NCI-H2227 treated with DMSO at 0.1 percent for 48 hours (cell line): Measurements from ENCODE around the gene DCHS2.

Experiments
- DNase-seq: peaks from one replicate; lab custom pipeline; 2025; lab: John Stamatoyannopoulos, UW

The DCHS2 gene

DNA sequence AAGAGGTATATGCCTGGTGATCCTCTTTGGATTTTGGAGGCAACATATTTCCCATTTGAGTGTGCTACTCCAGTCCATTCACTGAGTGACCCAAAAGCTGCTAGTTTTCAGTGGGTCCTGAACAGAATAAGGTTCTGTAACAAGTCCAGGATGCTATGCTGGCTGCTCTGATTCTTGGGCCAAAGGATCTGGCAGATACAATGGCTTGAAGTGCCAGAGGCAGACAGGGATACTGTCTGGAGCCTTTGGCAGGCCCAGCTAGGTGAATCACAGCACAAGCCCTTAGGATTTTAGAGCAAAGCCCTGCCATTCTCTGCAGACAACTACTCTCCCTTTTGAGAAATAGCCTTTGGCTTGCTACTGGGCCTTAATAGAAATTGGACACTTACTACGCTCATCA lies 40.6 kb downstream of the DCHS2 start:
- DNase-seq = no peak

- no peak for DNase-seq
Observed at GRCh38 chr4:154444958-154445357, 46.6 kb downstream of the DCHS2 start.

DNA sequence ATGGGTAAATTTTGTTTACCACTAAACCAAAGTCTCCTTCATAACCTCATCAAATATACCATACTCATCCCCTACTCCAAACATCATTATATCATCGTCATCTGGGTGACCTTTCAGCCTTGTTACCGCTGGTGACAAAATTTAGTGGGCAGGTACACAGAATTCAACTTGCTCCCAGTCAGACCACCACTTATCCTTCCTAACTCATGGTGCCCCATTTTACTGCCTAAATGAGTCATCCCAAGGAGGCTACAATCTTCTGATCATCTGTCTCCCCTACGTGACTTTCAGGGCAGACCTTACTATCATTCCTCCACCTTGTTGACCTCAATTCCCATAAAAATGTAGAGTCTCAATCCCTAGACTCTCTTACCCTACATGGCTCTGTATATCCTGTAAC lies 49.6 kb downstream of the DCHS2 start:
- DNase-seq = no peak

- no peak for DNase-seq
Observed at GRCh38 chr4:154441124-154441523, 50.5 kb downstream of the DCHS2 start.

GRCh38 chr4:154439224-154439623 lies 52.4 kb downstream of the DCHS2 start:
- no peak for DNase-seq

- DNase-seq = no peak
Observed at GRCh38 chr4:154435895-154436294, 55.7 kb downstream of the DCHS2 start.

- no peak for DNase-seq
Observed at GRCh38 chr4:154433543-154433942, 58.1 kb downstream of the DCHS2 start.

- DNase-seq = no peak
Observed at GRCh38 chr4:154429176-154429575, 62.4 kb downstream of the DCHS2 start.

GRCh38 chr4:154427149-154427548 lies 64.5 kb downstream of the DCHS2 start:
- DNase-seq = no peak

- peak; percentile 22 for DNase-seq
Observed at GRCh38 chr4:154425514-154425913, 66.1 kb downstream of the DCHS2 start.

DNA sequence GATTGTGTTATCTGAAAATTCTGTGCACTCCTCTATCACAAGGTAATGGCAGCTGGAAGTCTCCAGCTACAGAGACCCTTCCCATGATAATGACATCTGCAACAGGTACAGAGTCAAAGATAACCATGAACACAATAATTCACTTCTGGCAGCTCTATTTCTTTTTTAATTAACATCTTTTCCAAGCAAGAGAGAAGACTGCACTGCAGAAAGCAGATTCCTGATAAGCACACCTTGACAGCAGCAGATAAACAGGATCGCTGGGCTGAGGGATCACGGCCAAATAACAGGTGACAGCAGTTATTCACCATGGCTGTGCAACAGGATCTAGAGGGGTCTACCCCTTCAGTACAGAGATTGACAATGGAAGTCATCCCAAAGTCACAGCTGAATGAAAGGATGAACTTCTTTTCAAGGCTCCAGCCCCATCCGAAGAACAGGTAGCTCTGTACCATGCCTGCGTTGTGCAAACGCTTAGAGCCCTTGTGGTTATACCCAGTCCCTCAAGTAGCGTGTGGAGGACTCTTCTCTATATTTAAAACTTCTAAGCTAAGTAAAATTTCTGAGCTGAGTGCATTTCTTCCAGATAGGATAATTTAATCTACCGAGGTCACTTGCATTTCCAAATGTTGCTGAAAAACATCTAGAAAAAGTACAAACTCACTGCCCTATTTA lies 66.7 kb downstream of the DCHS2 start:
- DNase-seq = no peak

- no peak for DNase-seq
Observed at GRCh38 chr4:154422152-154422551, 69.4 kb downstream of the DCHS2 start.

GRCh38 chr4:154421618-154422017 lies 70.0 kb downstream of the DCHS2 start:
- DNase-seq = no peak

GRCh38 chr4:154417373-154417673 lies 74.3 kb downstream of the DCHS2 start:
- DNase-seq = no peak

DNA sequence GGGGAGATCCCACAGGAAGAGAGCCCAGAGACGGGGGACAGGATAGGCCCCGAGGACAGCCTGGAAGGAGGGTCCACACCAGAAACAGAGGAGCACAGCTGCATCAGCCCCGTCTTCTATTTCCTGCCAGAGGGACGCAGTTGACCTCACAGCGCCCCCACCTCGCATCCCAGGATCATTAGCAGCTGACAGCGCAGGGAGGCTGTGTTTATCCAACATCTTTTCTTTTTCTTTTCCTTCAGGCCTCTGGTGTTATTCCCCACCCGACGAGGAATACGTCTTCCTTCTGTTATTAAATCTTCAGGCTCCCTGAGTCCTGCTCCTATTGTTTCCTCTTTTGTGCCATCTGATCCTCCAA lies 75.4 kb downstream of the DCHS2 start:
- no peak for DNase-seq

- DNase-seq = no peak
Observed at GRCh38 chr4:154415313-154415712, 76.3 kb downstream of the DCHS2 start.

- no peak for DNase-seq
Observed at GRCh38 chr4:154414796-154415195, 76.8 kb downstream of the DCHS2 start.

DNA sequence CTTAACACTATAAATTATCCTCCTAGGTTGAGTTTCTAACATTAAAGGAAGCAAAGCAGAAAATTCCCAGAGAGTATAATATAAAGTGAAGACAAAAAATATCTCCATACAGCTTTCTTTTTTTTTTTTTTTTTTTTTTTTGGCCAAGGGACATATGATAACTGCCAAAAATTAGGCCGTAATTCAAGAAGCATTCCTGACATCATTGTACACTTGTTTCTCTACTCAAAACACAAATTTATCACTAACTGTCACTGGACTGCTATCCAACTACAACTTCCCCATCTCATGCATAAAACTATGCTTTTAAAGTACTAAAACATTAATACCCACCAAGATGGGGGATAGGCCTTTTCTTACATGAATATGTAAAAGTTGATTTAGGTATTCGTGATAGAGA lies 77.2 kb downstream of the DCHS2 start:
- no peak for DNase-seq

GRCh38 chr4:154407443-154407842 lies 84.2 kb downstream of the DCHS2 start:
- no peak for DNase-seq

DNA sequence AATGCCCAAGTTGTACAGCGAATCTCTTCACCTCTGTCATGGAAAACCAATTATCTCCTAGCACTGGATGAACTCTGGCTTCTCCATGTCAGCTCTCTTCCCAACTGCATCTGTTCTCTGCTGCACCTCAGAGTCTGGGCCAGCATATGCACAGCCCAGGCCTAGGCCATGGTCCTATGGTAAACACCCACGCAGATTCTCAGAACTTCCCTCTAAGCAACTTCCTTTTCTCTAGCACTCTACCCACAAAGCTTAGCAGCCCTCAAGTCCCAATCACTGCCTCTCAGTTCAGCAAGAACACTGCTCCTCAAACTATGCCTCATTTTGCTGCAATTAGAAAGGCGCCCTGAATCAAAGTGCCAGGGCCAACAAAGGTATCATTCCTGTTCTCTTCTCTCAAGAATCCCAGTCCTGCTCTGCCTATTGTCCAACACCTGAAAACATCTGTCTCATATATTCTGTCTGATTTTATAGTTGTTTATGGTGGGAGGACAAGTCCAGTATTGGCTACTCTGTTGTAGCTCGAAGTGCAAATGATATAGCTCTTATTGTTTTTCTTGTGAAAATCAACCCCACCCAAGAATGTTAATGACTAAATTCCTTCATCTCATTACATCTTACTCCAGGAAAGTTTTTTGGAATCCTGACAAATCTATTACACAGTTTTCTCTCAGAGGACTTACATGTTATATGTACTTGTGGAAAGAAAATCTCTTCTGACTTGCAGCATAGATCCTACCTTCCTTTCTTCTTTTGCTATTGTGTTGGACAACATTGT lies 85.4 kb downstream of the DCHS2 start:
- DNase-seq = no peak

DNA sequence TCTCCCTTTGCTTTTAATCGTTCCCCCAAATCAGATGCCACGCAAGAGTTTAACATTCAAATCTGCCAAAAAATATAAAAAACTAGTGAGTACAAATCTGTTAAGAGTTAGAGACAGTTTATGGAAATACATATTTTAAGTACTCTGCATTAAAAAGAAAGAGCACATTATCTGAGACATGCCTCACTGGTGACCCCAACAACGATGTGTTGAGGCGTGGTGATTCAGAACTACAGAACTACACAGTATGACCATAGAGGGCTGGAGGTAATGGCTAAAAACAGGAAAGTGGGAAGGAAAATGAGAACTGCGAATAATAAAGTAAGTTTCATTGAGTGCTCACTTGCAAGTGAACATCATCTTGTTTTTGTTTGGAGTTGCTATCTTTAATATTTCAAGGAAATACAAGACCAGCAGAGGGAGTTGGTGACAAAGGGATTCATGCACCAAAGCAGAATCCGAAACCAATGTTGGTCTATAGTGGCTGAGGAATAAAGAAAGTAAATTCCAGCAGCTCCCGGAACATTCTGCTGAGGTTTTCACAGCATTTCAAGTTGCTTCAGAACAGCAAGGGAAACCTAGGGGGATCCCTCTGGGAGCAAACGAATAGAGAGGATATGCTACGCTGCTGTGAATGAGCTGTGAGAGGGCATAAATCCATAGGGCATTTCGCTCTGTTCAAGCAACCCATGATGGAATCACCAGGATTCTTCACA lies 92.2 kb downstream of the DCHS2 start:
- peak; percentile 5 for DNase-seq

DNA sequence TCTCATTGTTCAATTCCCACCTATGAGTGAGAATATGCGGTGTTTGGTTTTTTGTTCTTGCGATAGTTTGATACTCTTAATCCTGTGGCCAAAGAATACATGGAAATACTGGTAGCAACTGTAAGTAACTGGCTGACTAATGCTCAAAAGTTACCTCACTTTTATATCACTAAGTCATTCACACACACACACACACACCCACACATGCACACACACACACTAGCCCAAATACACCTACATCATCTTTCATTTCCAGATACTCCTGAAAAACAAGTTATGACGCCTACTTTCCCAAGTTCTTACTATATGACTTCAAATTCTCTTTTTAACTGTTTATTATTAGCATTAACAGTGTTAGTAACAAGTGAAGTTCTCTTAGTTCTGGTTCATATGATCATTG lies 101.3 kb downstream of the DCHS2 start:
- DNase-seq = no peak

DNA sequence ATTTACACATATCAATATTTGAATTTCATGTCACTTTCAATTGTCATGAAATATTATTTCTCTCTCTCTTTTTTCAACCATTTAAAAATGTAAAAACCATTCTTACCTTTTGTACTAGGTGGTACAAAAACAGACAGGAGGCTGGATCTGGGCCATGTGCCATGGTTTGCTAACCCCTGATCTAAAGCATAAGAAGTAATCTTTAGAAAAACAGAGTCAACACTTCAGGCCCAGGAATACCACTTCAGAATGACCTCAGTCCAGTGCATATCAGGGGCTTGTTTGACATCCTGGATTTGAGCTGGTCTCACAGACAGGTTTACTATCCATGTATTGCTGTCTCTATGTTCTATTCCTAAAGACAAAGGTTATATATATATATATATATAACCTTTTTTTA lies 102.5 kb downstream of the DCHS2 start:
- DNase-seq = no peak
